GM12891 (cell line): Measurements from ENCODE around the gene MUC5AC.

Source experiments
- PAX5 ChIP-seq: IDR thresholded peaks from 2 replicates; pipeline ENCODE4 v1.6.1; 2011; ENCODE audit warnings: low read length, moderate library complexity, mild to moderate bottlenecking; ENCODE audit not compliant: insufficient read depth, severe bottlenecking
- POLR2A ChIP-seq: IDR thresholded peaks from 2 replicates; pipeline ENCODE4 v1.6.1; 2011; ENCODE audit warnings: low read depth, low read length, control low read depth

GRCh38 chr11:1242289-1242688 lies 84.5 kb downstream of the MUC5AC start:
- TF ChIP-seq POLR2A, result no peak
- no peak for TF ChIP-seq PAX5
